GM18507 (cell line): ENCODE results near the gene EPG5.
"Not testable (repeated sequence)": the region's sequence is repeated elsewhere in the genome, so short reads cannot be mapped to it uniquely, and the experiment has no call there.

Experiments
- DNase-seq: peaks from one replicate; pipeline ENCODE4 v3.0.0; 2011; ENCODE audit warnings: low read depth; ENCODE audit not compliant: insufficient read length; ENCODE audit errors: extremely low spot score
- FAIRE-seq: peaks from 2 replicates; lab custom pipeline; 2011; peaks lifted over from hg19 to GRCh38; lab: Jason Lieb, UNC

The EPG5 gene, protein sequence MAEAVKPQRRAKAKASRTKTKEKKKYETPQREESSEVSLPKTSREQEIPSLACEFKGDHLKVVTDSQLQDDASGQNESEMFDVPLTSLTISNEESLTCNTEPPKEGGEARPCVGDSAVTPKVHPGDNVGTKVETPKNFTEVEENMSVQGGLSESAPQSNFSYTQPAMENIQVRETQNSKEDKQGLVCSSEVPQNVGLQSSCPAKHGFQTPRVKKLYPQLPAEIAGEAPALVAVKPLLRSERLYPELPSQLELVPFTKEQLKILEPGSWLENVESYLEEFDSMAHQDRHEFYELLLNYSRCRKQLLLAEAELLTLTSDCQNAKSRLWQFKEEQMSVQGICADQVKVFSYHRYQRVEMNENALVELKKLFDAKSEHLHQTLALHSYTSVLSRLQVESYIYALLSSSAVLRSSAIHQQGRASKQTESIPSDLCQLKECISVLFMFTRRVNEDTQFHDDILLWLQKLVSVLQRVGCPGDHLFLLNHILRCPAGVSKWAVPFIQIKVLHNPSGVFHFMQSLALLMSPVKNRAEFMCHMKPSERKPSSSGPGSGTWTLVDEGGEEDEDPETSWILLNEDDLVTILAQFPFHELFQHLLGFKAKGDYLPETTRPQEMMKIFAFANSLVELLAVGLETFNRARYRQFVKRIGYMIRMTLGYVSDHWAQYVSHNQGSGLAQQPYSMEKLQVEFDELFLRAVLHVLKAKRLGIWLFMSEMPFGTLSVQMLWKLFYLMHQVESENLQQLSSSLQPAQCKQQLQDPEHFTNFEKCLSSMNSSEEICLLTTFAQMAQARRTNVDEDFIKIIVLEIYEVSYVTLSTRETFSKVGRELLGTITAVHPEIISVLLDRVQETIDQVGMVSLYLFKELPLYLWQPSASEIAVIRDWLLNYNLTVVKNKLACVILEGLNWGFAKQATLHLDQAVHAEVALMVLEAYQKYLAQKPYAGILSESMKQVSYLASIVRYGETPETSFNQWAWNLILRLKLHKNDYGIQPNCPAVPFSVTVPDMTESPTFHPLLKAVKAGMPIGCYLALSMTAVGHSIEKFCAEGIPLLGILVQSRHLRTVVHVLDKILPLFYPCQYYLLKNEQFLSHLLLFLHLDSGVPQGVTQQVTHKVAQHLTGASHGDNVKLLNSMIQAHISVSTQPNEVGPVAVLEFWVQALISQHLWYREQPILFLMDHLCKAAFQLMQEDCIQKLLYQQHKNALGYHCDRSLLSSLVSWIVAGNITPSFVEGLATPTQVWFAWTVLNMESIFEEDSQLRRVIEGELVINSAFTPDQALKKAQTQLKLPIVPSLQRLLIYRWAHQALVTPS (N-terminal part only)

DNA sequence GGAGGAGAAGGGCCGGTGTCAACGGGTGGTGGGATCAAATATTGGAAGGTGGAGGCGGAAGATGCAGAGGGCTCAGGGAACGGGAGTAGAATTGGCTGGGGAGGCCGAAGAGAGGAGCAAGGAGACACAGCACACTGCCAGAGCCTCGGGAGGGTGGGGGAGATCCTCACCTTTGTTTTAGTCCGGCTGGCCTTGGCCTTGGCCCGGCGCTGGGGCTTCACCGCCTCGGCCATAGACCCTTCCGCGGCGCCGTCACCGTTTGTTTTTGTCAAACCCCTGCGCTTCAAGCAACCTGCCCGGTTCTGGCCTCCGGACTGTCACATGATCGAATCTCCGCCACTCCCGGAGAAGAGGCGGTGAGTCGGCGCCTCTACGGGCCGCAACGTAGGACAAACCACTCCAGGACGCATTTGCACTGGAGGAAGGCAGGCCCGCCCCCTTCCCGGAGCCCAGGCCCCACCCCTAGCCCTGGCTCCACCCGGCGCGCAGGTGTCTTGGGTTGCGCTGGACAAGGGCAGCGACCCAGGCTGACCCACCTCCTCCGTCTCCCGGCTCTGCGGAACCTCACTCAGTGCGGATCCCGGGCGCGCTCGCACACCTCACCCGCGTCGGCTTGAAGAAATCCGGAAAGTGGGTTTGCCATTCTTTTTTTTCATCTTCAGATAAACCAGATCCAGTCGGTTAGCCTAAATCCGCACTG, at the start of gene EPG5:
Gene EPG5, minus strand, starts transcription at position 323 of the 700 bp plus-strand sequence. Its CDS starts 90 bp downstream, at position 233.
- peak; percentile 95 for DNase-seq
- FAIRE-seq, result peak; percentile 98

DNA sequence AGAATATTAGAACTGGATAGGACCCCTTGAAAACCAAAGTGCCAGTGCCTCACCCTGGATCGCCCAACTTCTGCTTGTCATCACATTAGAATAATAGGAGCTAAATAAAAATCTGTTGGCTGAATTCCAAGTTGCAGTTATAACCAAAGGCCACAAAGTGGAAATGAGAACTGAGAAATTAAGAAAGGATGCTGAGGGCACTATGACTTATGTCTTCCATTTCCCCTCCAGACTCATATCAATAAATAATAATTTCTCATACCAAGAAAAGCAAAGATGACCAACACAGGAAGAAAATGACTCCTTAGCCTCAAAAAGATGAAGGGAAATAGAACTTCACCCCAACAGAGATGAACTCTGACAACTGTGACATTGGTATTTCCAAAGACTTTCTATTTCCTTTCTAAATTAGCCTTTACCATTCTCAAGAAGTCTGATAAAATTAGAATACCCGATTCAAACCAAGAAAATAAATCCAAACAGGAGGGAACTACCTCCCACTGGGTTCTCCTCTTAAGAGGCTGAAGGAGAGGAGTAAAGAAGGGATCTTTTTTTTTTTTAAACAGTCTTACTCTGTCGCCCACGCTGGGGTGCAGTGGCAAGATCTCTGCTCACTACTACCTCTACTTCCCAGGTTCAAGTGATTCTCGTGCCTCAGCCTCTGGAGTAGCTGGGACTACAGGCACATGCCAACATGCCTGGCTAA, 46.5 kb upstream of the EPG5 start:
- FAIRE-seq (peak; percentile 63), DNase-seq (peak; percentile 7)

DNA sequence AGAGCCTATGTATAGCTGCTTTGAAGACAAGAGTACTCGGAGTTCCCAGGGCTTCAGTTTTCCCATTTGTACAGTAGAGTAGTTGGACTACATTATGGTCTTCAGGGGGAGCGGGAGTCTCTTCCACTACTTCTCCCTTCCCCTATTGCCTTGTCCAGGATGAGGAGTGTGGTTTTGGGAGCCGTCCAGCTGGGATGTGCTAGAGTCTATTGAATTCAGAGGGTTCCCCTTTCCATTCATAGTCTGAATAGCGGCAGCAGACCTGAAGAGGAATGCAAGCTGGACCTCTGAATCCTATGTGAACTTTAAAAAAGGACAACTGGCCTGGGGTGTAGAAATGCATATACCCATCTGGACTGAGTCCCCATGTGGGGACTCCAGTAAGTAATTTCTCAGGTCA, 43.5 kb upstream of the EPG5 start:
- DNase-seq (no peak), FAIRE-seq (no peak)

DNA sequence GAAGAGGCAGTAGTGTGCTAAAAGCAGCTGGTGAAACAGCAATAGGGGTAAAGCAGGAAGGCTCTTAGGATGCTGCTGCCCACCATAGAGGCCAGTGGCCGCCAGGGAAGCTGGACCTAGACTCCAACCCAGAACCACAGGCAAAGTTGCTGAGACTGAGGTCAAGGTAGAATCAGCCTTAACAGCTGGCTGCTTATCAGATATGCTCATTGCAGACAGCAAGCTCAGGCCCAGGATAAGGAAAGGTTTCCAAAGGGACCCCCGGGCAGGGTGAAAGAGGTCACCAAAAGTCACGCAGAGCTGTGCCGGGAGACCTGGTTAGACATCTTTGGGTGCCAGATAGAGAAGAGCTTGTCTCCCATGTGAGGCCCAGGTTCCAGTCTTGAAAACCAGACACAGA, 42.9 kb upstream of the EPG5 start:
- no peak for FAIRE-seq
- DNase-seq, result no peak

DNA sequence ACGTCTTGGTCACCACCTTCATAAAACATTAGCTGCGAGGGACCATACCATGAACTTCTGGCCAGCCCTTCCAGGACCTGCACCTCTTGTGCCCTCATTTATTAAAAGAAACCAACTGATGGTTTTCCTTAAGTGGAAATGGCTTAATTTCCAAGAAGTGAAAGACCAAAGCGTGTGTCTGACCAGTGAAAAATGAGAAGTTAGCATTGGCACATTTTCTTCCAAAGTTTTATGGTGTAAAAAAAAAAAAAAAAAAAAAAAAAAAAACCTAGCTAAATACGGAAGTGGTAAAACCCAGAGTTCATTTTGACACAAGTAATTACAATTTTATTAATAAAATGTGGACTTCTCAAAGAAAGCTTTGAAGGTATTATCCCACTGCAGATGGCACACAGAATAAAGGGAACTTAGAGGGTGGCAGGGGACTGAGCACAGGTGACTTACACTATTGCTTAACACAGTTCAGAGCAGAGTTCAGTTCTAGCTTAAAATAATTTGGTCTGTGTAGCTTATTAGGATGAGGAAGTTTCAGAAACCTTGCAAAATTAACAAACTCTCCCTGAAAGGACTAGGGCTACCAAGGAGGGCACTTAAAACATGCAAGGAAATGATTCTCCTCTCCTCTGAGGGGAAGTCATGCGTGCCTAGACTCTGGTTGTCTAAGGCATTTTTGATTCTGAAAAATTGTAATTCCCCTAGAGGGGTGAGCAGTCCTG, 42.2 kb upstream of the EPG5 start:
- DNase-seq (no peak), FAIRE-seq (peak; percentile 12)

DNA sequence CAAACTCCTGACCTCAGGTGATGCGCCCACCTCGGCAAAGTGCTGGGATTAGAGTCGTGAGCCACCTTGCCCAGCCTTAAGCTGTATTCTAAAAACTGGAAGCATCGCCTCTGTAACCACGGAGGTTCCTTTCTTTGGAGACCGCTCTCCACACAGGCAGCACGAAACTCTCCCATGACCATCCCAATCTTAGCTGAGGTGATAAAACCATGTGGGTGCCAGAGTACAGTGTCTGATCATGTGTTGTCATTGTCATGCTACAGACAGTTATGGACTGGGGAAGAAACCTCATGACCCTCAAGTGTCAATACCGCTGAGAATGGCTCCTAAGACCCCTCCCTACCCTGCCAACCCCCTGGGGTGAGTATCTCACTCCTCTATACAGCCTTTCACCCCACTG, 41.4 kb upstream of the EPG5 start:
- no peak for FAIRE-seq
- no peak for DNase-seq

DNA sequence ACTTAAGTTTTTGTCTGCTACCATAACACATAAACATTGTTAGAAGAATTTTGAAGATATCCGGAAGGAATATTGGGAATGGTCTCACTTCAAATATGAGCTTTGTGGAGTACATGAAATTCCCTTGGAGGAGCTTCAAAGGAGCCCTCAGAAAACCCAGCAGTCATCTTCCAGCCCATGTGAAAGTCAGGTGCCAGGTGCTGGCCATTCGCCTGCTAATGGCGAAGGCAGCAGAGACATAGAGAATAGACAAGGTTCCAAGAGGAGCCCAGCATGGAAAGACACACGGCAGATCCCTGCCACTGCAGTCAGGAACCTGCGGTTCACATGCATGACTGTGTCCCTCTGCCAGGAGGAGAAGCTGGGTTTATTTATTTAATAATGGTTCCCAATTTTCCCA, 40.0 kb upstream of the EPG5 start:
- DNase-seq, result no peak
- no peak for FAIRE-seq

DNA sequence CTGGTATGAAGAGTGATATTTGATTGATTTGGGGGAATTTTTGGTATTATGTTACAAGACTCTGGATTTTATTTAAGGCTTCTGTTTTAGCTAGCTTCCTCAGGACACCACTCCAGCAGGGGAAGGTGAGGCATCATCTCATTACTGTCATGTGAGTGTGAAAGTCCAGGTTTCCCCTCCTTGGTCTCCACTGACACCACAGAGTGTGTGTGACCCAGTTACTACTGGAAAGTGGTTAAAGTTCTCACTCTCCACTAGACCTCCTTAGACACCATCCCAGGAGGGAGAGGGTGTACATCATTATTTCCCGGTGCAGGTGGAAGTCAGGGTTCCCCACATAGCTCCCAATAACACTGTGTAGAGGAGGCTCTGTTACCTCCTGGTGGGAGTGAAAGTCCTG, 35.8 kb upstream of the EPG5 start:
- FAIRE-seq, result no peak

DNA sequence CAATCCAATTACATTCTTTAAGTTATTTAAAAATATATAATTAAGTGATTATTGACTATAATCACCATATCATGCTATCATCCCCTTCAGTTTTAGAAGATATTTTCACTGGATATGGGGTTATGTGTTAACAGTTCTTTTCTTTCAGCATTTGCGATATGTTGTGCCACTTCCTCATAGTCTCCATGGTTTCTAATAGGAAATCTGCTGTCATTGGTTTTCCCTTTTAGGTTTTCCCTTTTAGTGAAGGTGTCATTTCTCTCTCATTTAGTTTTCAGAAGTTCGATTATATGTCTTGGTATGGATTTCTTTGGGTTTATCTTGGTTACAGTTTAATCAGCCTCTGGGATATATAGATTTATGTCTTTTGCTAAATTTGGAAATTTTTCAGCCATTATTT, 34.8 kb upstream of the EPG5 start:
- FAIRE-seq, result no peak
- no peak for DNase-seq

More for the DNA sequence above, 35.8 kb upstream of the EPG5 start:
- no peak for DNase-seq

DNA sequence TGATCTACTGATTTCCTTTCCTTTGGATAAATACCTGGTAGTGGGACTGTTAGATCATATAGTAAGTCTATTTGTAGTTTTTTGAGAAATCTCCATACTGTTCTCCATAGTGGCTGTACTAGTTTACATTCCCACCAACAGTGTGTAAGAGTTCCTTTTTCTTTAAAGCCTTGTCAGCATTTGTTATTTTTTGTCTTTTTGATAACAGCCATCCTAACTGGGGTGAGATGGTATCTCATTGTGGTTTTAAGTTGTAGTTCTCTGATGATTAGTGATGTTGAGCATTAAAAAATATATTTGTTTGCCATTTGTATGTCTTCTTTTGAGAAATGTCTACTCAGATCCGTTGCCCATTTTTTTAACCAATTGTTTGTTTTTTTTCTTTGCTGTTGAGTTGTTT, 33.9 kb upstream of the EPG5 start:
- FAIRE-seq (no peak), DNase-seq (no peak)

DNA sequence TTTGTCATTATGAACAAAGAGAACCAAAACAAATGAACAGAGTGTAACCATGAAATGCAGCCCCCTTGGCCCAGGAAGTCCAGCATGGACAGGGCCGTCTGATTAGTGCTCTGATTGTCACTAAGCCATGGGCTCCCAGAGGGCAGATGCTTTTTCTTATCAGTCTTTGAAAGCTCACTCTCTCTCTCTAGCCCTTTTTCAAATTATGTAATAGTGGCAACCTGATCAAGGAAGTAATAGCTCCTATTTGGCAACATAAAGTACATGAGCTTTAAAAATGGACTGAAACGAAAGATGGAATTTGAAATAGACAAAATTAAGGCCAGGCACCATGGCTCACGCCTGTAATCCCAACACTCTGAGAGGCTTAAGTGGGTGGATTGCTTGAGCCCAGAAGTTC, 32.4 kb upstream of the EPG5 start:
- FAIRE-seq (no peak), DNase-seq (no peak)

DNA sequence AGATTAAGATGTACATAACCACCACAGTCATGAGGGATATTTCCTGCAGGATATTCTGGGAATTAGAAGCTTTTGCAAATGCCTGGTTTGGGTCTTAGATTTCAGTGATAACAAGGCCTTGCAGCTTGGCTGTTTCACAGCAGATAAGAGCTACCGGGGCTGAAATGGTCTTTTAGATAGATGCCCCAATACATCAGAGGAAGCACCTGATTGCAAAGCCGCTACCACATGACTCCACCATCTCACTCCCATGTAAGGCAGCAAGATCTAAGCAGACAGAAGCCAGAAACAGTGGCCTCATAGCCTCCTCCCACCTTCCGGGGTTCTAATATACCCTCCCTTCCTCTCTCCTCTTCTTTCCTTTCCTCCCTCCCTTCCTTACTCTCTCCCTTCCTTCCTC, 31.1 kb upstream of the EPG5 start:
- DNase-seq (no peak), FAIRE-seq (no peak)

DNA sequence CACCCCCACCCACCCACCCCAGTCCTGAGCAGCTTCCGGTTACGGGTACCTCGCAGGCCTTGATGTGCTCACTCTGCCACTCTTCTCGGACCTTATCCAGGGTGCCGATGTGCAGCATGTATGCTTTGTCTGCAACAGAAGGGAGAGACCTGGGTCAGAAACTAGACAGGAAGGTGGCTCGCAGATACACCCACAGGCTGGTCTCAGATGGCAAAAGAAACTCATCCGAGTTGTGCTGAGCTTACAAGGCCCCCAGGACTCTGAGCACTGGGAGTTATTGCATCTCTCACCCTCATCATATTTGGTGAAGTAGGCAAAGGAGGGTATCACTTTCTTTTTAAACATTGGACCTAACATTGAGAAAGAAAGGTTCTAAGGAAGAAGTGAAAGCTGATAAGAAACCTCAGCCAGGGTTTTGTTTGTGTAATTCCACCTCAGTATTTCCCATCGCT, 30.6 kb upstream of the EPG5 start:
- FAIRE-seq (no peak), DNase-seq (no peak)

DNA sequence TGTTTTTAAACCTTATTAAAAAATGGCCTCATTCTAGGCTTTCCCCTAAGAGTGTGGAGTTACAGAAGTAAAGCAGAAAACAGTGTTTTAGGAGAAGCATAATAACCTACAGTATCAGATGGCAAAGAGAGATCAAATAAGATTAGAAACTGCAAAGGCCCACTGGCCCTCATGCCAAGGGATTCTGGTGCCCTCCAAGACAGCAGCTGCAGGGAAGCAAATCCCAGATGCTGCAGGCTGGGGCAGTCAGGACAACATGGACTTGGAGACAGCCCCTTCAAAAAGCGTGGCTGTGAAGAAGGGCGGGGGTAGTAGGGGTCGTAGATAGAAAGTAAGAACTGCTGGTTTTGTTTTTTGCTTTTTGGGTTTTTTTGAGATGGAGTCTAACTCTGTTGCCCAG, 28.3 kb upstream of the EPG5 start:
- FAIRE-seq (no peak), DNase-seq (no peak)

DNA sequence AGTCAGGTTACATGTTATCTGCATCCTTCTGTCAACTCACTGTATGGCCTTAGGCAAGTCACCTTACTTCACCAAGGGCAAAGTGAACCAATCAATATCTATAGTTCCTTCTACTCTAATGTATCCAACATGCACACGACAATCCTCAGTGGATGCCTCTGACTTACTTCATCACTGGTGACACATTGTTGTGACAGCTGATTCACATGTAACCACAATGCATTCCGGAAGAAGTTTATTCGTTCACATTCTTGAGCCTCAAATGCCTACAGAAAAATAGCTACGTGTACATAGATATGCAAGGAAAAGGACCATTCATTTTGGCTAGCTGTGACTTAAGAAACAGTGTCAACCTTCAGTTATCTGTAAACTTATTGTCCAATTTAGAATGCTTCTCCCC, 26.3 kb upstream of the EPG5 start:
- FAIRE-seq (no peak), DNase-seq (no peak)

DNA sequence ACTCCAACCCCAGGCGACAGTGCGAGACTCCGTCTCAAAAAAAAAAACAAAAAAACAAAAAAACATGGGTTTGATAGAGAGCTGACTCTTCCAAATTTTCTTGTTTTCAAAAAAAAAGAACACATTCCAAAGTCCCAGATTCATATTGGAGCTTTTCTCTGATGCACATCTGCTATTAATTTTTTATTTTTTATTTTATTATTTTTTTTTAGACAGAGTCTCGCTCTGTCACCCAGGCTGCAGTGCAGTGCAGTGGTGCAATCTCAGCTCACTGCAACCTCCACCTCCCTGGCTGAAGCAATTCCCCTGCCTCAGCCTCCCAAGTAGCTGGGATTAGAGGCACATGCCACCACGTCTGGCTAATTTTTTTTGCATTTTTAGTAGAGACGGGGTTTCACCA, 25.4 kb upstream of the EPG5 start:
- FAIRE-seq, DNase-seq: not testable (repeated sequence)

DNA sequence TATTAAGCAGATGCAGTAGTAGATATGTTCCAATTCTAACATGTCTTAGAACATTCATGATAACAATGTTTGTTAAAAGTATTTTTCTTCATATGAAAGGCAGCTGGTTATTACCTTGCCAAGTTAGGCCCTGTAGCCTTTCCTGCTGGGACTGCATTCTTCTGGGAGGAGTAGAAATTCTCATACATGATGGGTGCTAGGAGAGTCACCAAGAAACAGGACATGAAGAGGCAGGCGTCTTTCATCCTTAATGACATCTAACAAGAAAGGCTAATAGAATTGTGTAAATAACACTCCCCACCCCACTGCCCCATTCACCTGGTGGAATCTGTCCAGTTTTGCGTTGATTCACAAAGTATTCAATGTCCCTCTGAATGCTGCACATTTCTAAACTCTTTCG, 24.7 kb upstream of the EPG5 start:
- no peak for FAIRE-seq
- no peak for DNase-seq
